ENCODE results near the gene TSPAN15.
"Not testable (repeated sequence)": the region's sequence is repeated elsewhere in the genome, so short reads cannot be mapped to it uniquely, and the experiment has no call there.

The TSPAN15 gene

GRCh38 chr10:69450395-69450794 is 870 bp upstream of the TSPAN15 start:
- FAIRE-seq: not testable (repeated sequence)

- no peak for FAIRE-seq
Observed at GRCh38 chr10:69451784-69452251, 553 bp downstream of the TSPAN15 start.

- FAIRE-seq: no peak
Observed at GRCh38 chr10:69452676-69453415, 1.6 kb downstream of the TSPAN15 start.

GRCh38 chr10:69453795-69454194 is 2.5 kb downstream of the TSPAN15 start:
- no peak for FAIRE-seq

- no peak for FAIRE-seq
Observed at GRCh38 chr10:69455006-69455763, 3.9 kb downstream of the TSPAN15 start.

- no peak for FAIRE-seq
Observed at GRCh38 chr10:69456880-69457693, 5.8 kb downstream of the TSPAN15 start.

GRCh38 chr10:69457771-69458237 is 6.5 kb downstream of the TSPAN15 start:
- FAIRE-seq: no peak

GRCh38 chr10:69458430-69459100 is 7.3 kb downstream of the TSPAN15 start:
- FAIRE-seq: no peak

- FAIRE-seq: no peak
Observed at GRCh38 chr10:69459101-69459790, 8.0 kb downstream of the TSPAN15 start.

- no peak for FAIRE-seq
Observed at GRCh38 chr10:69459893-69460575, 8.8 kb downstream of the TSPAN15 start.

- FAIRE-seq: no peak
Observed at GRCh38 chr10:69460576-69461242, 9.4 kb downstream of the TSPAN15 start.

GRCh38 chr10:69461243-69462025 is 10.2 kb downstream of the TSPAN15 start:
- FAIRE-seq: no peak

- FAIRE-seq: no peak
Observed at GRCh38 chr10:69463886-69464285, 12.6 kb downstream of the TSPAN15 start.

GRCh38 chr10:69464401-69464800 is 13.1 kb downstream of the TSPAN15 start:
- FAIRE-seq: no peak

GRCh38 chr10:69464801-69465401 is 13.6 kb downstream of the TSPAN15 start:
- FAIRE-seq: no peak

- no peak for FAIRE-seq
Observed at GRCh38 chr10:69465457-69466157, 14.3 kb downstream of the TSPAN15 start.

GRCh38 chr10:69466158-69466490 is 14.9 kb downstream of the TSPAN15 start:
- no peak for FAIRE-seq

- FAIRE-seq: no peak
Observed at GRCh38 chr10:69466689-69467088, 15.4 kb downstream of the TSPAN15 start.

Measured in G401.6 (cell line).